Psoas muscle (tissue), 8 donors: ENCODE results near the gene PLA2G7. TPM values are rescaled to one million over a fixed set of nuclear protein-coding genes. Genes with fewer than 3 reads are reported as not detected.
"Not testable (repeated sequence)": the region's sequence is repeated elsewhere in the genome, so short reads cannot be mapped to it uniquely, and the experiment has no call there.

Experiments used
- ATAC-seq, 4 donors: fragments of 200-7000 bp; cut with Tn5 transposase; one replicate each; pipeline ENCODE4 v1.9.1; 2020; ENCODE audit warnings: moderate library complexity in 3 of 4, mild to moderate bottlenecking in 2 of 4
- DNase-seq, 2 donors: peaks; one replicate each; pipeline ENCODE4 v3.0.0-alpha.2; 2020
- H3K27ac ChIP-seq: fragments of 200-600 bp; one replicate; pipeline ENCODE4 v1.8.0; 2022
- H3K27me3 ChIP-seq, 3 donors: fragments of 200-600 bp in 1 of 3; one replicate each; pipeline versions ENCODE4 v1.6.1 to v1.8.0; 2013 to 2022; ENCODE audit warnings: low read length in 2 of 3, mild to moderate bottlenecking in 2 of 3, moderate library complexity in 1 of 3; ENCODE audit not compliant: insufficient read depth in 3 of 3
- H3K36me3 ChIP-seq, 2 donors: fragments of 200-600 bp in 1 of 2; one replicate each; pipeline versions ENCODE4 v1.6.1 to v1.8.0; 2013 to 2022; ENCODE audit warnings: low read depth in 1 of 2, mild to moderate bottlenecking in 1 of 2, moderate library complexity in 1 of 2; ENCODE audit not compliant: insufficient read depth in 1 of 2
- H3K4me1 ChIP-seq: fragments of 200-600 bp; one replicate; pipeline ENCODE4 v1.8.0; 2022
- H3K4me3 ChIP-seq: fragments of 200-600 bp; one replicate; pipeline ENCODE4 v1.8.0; 2022; ENCODE audit warnings: mild to moderate bottlenecking
- H3K9me3 ChIP-seq: fragments of 200-600 bp; one replicate; pipeline ENCODE4 v1.8.0; 2022
- WGBS, 3 donors: extraction: QIAGEN DNeasy Blood & Tissue Kit; methylation state at CpG; one replicate each; pipeline versions ENCODE4 v1.1.6 to v1.1.7; 2013; 5-methylcytosine and 5-hydroxymethylcytosine counted together
- intact Hi-C, 2 donors: fragments of 100-400 bp; cut with DNase I; formaldehyde crosslinking; loops; one replicate each; pipeline versions ENCODE4 v1.11.0 to v1.14.2; 2022
- polyA plus RNA-seq, 3 donors: library from polyadenylated mRNA; stranded (reverse); fragments of 200-250 nt; gene quantifications; one replicate each; pipeline ENCODE4 v1.2.3, GENCODE V29; 2013
- total RNA-seq, 4 donors: library from RNA; stranded (reverse); fragmentation: NEBNext Ultra II Directional in 2 of 4; extraction: Animal tissue kit (Norgen Biotek cat#: 25700) in 2 of 4; gene quantifications; one replicate each; pipeline versions ENCODE4 v1.2.1 to v1.2.4, GENCODE V29; 2021 to 2023
- TF ChIP-seq, protein P1 (sequence below): fragments of 200-600 bp; IDR thresholded peaks from one replicate; pipeline ENCODE4 v1.8.0; 2022; ENCODE audit warnings: antibody characterized with exemption
- donor health status: healthy with polysubstance abuse.
- donor health status: DM: no; HTN: no; CAD: no; lungs with moderate emphysema.
- donor health status: Bipolar disorder and iron deficiency.
- donor health status: healthy.
- donor health status: DM: yes; HTN: yes; CAD: no.
- donor health status: DM: no; HTN: no; CAD: no.
- donor health status: DM: no; HTN: no; CAD: no.
- donor health status: DM: yes; HTN: yes; CAD: no.

The PLA2G7 gene
- total and polyA plus RNA-seq, 7 donors = 0.03 to 0.66 (median 0.21) TPM; not detected in 3

DNA sequence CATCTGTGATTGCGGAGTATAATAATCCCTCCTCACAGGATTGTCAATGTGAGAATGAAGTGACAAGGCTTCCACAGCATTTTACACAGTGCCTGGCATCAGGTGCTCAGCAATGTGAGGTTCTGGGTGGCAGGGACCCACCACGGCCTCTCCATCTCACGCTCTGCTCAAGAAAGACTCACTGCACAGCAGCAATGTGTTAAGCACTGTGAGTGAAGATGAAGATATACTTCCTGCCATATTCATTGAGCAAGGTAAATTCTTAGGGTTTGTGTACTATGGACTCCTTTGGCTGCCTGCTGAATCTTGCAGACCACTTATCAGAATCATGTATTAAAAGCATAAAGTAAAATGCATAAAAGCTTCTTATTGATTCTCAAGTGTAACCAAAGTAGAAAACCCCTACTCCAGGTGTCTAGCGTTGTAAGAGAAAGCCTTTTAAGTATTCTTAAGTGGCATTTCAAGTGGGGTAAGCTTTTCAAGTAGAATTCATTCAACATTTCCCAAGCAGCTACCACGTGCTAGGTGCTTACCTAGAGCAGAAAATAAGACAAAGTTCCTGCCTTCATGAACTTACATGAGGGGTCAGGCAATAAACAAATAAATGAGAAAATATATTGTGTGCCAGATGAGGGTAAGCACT, 41.0 kb upstream of the PLA2G7 start:
- TF ChIP-seq, protein P1, sequence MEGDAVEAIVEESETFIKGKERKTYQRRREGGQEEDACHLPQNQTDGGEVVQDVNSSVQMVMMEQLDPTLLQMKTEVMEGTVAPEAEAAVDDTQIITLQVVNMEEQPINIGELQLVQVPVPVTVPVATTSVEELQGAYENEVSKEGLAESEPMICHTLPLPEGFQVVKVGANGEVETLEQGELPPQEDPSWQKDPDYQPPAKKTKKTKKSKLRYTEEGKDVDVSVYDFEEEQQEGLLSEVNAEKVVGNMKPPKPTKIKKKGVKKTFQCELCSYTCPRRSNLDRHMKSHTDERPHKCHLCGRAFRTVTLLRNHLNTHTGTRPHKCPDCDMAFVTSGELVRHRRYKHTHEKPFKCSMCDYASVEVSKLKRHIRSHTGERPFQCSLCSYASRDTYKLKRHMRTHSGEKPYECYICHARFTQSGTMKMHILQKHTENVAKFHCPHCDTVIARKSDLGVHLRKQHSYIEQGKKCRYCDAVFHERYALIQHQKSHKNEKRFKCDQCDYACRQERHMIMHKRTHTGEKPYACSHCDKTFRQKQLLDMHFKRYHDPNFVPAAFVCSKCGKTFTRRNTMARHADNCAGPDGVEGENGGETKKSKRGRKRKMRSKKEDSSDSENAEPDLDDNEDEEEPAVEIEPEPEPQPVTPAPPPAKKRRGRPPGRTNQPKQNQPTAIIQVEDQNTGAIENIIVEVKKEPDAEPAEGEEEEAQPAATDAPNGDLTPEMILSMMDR = no peak
- DNase-seq (no peak), ATAC-seq (no peak)
- Histone ChIP-seq H3K27me3 (no peaks in the 10 kb centered on the region), H3K4me3 (no peak overlapping the region), H3K9me3 (no peaks in the 10 kb centered on the region), H3K27ac (no peak overlapping the region), H3K36me3 (no peaks in the 10 kb centered on the region), H3K4me1 (peaks cover 13% of the 10 kb centered on the region)
- intact Hi-C loops = no loop called here
- WGBS, 3 donors = 88 to 90% (median 88%) methylated on average over 5 of the region's 5 CpGs

DNA sequence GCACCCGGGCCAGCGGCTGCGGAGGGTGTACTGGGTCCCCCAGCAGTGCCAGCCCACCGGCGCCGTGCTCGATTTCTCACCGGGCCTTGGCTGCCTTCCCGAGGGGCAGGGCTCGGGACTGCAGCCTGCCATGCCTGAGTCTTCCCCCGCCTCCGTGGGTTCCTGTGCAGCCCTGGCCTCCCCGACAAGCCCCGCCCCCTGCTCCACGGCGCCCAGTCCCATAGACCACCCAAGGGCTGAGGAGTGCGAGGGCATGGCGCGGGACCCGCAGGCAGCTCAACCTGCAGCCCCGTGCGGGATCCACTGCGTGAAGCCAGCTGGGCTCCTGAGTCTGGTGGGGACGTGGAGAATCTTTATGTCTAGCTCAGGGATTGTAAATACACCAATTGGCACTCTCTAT, 39.6 kb upstream of the PLA2G7 start:
- WGBS, 3 donors = 92 to 95% (median 93%) methylated on average over 21 to 22 of the region's 24 CpGs
- H3K4me3 ChIP-seq, intact Hi-C loops, ATAC-seq, H3K27ac ChIP-seq, H3K9me3 ChIP-seq, H3K36me3 ChIP-seq, H3K27me3 ChIP-seq: not testable (repeated sequence)
- H3K4me1 ChIP-seq = peaks cover 13% of the 10 kb centered on the region
- peak in 1 of 2 donors; percentile 34 for DNase-seq

DNA sequence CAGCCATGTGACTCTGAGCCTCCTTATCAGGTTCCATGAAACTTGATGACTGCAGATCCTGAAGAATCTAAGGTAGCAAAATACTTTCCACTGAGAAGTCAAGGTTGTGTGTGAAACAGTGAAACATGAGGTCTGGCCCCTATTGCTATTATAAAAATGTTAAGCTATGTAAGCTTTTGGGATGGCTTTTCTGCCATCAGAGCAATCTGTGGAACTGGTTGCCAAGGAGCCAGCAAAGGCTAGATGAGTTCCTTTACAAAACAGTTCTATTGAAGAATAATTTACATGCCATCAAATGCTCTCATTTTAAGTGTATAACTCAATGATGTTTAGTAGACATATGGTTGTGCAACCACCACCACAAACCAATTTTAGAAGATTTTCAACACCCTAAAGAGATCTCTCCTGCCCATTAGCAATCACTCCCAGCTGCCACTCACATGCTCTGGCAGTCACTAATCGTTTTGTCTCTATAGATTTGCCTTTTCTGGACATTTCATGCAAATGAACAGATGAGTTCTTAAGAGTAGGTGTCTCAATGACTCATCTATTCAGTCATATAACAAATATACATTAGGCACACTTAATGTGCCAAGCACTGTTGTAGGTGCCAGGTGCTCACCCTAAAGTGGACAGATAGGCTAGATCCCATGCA, 38.2 kb upstream of the PLA2G7 start:
- Histone ChIP-seq H3K36me3 (no peaks in the 10 kb centered on the region), H3K27me3 (no peaks in the 10 kb centered on the region), H3K4me3 (no peak overlapping the region), H3K27ac (no peak overlapping the region), H3K4me1 (peaks cover 13% of the 10 kb centered on the region), H3K9me3 (no peaks in the 10 kb centered on the region)
- DNase-seq (no peak), ATAC-seq (no peak)
- intact Hi-C loops = no loop called here
- WGBS, 3 donors = 41 to 56% (median 46%) methylated on average over 1 of the region's 1 CpG
- TF ChIP-seq, protein P1 = no peak

DNA sequence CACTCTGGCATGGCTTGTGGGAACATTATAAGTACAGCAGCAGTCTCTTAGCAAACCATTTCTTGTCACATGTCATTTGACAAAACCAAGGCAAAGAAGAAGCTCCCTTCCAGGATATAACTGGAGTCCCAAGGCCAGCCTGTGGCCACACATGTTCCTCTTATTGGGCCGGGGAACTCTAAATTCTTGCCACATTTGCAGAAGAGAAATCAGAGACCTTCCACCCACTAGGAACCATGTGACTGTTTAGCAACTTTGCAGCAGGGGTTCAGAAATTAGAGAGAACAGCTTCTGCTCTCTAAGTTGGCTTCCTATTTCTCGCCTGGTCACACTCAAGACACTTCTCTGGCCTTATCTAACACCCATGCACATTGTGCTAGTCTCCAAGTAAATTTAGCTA, 37.6 kb upstream of the PLA2G7 start:
- peak in 2 of 4 donors; percentile 8 to 37 for ATAC-seq
- Histone ChIP-seq H3K36me3 (no peaks in the 10 kb centered on the region), H3K4me1 (peaks cover 13% of the 10 kb centered on the region), H3K27me3 (no peaks in the 10 kb centered on the region), H3K27ac (no peak overlapping the region), H3K4me3 (no peak overlapping the region), H3K9me3 (no peaks in the 10 kb centered on the region)
- TF ChIP-seq, protein P1 = no peak
- intact Hi-C loops = no loop called here
- WGBS, 3 donors = 22 to 52% (median 48%) methylated on average over 2 of the region's 2 CpGs
- DNase-seq = no peak

DNA sequence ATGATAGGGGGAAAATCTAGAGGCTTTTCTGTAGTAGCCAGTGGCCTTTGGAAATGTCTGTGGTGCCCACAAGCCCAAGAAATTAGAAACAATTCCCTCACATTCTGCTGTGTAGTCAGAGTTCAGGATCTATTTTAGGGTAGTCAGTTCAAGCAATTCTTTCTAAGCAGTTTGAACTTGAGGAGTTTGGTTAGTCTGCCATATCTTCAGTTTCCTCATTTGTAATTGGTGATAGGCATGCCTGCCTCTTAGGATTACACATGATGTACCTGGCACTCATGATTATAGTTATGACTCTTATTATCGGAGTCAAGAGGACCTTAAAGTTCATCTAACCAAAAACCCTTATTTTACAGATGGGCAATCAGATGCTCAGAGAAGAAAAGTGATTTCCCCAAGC, 36.8 kb upstream of the PLA2G7 start:
- no peaks in the 10 kb centered on the region for H3K36me3 ChIP-seq
- no peak overlapping the region for H3K4me3 ChIP-seq
- intact Hi-C loops = no loop called here
- no peak for DNase-seq
- no peak for ATAC-seq
- no peaks in the 10 kb centered on the region for H3K9me3 ChIP-seq
- TF ChIP-seq, protein P1 = no peak
- WGBS, 3 donors = 84 to 94% (median 93%) methylated on average over 1 of the region's 1 CpG
- no peak overlapping the region for H3K27ac ChIP-seq
- no peaks in the 10 kb centered on the region for H3K27me3 ChIP-seq
- H3K4me1 ChIP-seq = peaks cover 13% of the 10 kb centered on the region
